Neuronal stem cell (in vitro differentiated cells): ENCODE measurements around the gene STK26.
"Not testable (repeated sequence)": the region's sequence is repeated elsewhere in the genome, so short reads cannot be mapped to it uniquely, and the experiment has no call there.

Source experiments
- DNase-seq: peaks from one replicate; pipeline ENCODE4 v3.0.0-alpha.2; 2013; ENCODE audit warnings: low spot score
- H2AFZ ChIP-seq: one replicate; pipeline ENCODE4 v1.6.1; 2013; ENCODE audit warnings: mild to moderate bottlenecking, low read length, inconsistent platforms
- H2AK5ac ChIP-seq: 2 replicates; pipeline ENCODE4 v1.6.1; 2013; ENCODE audit warnings: low read depth, mild to moderate bottlenecking, inconsistent platforms, low read length, moderate library complexity, mixed read lengths
- H2BK120ac ChIP-seq: 2 replicates; pipeline ENCODE4 v1.6.1; 2013; ENCODE audit warnings: low read depth, mild to moderate bottlenecking, inconsistent platforms, low read length, moderate library complexity, mixed read lengths
- H2BK12ac ChIP-seq: one replicate; pipeline ENCODE4 v1.6.1; 2013; ENCODE audit warnings: low read length, inconsistent platforms
- H2BK15ac ChIP-seq: 2 replicates; pipeline ENCODE4 v1.6.1; 2013; ENCODE audit warnings: mild to moderate bottlenecking, low read length, inconsistent platforms, mixed read lengths
- H2BK5ac ChIP-seq: one replicate; pipeline ENCODE4 v1.6.1; 2013; ENCODE audit warnings: inconsistent platforms, mild to moderate bottlenecking, low read length, moderate library complexity
- H3K14ac ChIP-seq: one replicate; pipeline ENCODE4 v1.6.1; 2013; ENCODE audit warnings: low read length, inconsistent platforms
- H3K18ac ChIP-seq: 2 replicates; pipeline ENCODE4 v1.6.1; 2013; ENCODE audit warnings: low read length, inconsistent platforms
- H3K23ac ChIP-seq: 2 replicates; pipeline ENCODE4 v1.6.1; 2013; ENCODE audit warnings: low read depth, mild to moderate bottlenecking, mixed read lengths, low read length, inconsistent platforms; ENCODE audit not compliant: poor library complexity
- H3K27ac ChIP-seq: replicated peaks from 3 replicates; pipeline ENCODE4 v1.5.1; 2013; ENCODE audit warnings: low read length, inconsistent platforms
- H3K27me3 ChIP-seq, 3 experiments: 2 replicates each; pipeline ENCODE4 v1.6.1; 2013; ENCODE audit warnings: low read length in 3 of 3, mild to moderate bottlenecking in 2 of 3, inconsistent platforms in 1 of 3, low read depth in 1 of 3, mixed read lengths in 1 of 3, moderate library complexity in 1 of 3; ENCODE audit not compliant: control insufficient read depth in 3 of 3, insufficient read depth in 3 of 3
- H3K36me3 ChIP-seq, 2 donors: replicated peaks in 1 of 2; 2 replicates each; pipeline ENCODE4 v1.6.1; 2013; ENCODE audit warnings: low read length in 2 of 2; ENCODE audit not compliant: control insufficient read depth in 2 of 2, insufficient read depth in 2 of 2
- H3K4ac ChIP-seq: 2 replicates; pipeline ENCODE4 v1.6.1; 2013; ENCODE audit warnings: inconsistent platforms, mild to moderate bottlenecking, low read length, moderate library complexity
- H3K4me1 ChIP-seq, 2 donors: 1 replicate in 1 of 2; 2 replicates in 1 of 2; pipeline ENCODE4 v1.6.1; 2013; ENCODE audit warnings: low read length in 2 of 2, low read depth in 1 of 2; ENCODE audit not compliant: control insufficient read depth in 2 of 2, insufficient read depth in 1 of 2
- H3K4me2 ChIP-seq: one replicate; pipeline ENCODE4 v1.6.1; 2013; ENCODE audit warnings: mild to moderate bottlenecking, low read length, inconsistent platforms; ENCODE audit not compliant: insufficient read depth, poor library complexity, severe bottlenecking
- H3K4me3 ChIP-seq, 2 donors: 2 replicates each; pipeline ENCODE4 v1.5.1; 2013; ENCODE audit warnings: low read length in 2 of 2, mild to moderate bottlenecking in 2 of 2, inconsistent platforms in 1 of 2, moderate library complexity in 1 of 2
- H3K79me1 ChIP-seq: one replicate; pipeline ENCODE4 v1.6.1; 2013; ENCODE audit warnings: low read depth, mild to moderate bottlenecking, inconsistent platforms, low read length, moderate library complexity
- H3K9ac ChIP-seq: one replicate; pipeline ENCODE4 v1.6.1; 2013; ENCODE audit warnings: mild to moderate bottlenecking, low read depth, low read length, inconsistent platforms; ENCODE audit not compliant: poor library complexity
- H3K9me3 ChIP-seq, 2 donors: replicated peaks in 1 of 2; 2 replicates each; pipeline versions ENCODE3 to v1.6.1; 2013; ENCODE audit warnings: low read length in 2 of 2, mild to moderate bottlenecking in 2 of 2, inconsistent platforms in 1 of 2, low read depth in 1 of 2, mixed read lengths in 1 of 2, moderate library complexity in 1 of 2; ENCODE audit not compliant: control insufficient read depth in 2 of 2, insufficient read depth in 1 of 2
- H4K8ac ChIP-seq: one replicate; pipeline ENCODE4 v1.6.1; 2013; ENCODE audit warnings: low read depth, mild to moderate bottlenecking, inconsistent platforms, low read length, moderate library complexity
- H4K91ac ChIP-seq: one replicate; pipeline ENCODE4 v1.6.1; 2013; ENCODE audit warnings: low read length, low read depth, mild to moderate bottlenecking, inconsistent platforms; ENCODE audit not compliant: poor library complexity
- WGBS, 2 donors: extraction: QIAGEN DNeasy Blood & Tissue Kit; methylation state at CpG; one replicate each; pipeline ENCODE4 v1.1.7; 2013; ENCODE audit warnings: missing lambda C conversion rate in 2 of 2, mixed read lengths in 1 of 2; ENCODE audit not compliant: insufficient read length in 2 of 2, insufficient replicate concordance in 1 of 2; ENCODE audit errors: extremely low coverage in 2 of 2; 5-methylcytosine and 5-hydroxymethylcytosine counted together

The STK26 gene

DNA sequence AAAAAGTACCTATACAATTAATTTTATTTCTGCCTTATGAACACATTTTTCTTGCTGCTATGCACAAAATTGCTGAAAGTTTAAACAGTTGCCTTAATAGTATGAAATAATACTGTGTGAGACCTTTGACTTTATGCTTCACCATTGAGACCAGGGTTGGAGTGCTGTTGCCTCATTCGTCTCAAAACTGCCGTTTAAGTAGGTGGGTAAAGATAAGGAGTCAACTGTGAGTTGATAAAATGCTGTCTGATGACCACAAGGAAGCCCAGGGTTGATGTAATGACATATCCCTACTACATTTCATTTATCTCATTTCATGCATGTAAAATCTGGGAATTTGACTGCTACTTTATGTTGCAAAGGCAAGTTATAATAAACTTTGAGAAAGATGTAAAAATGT is 23.4 kb downstream of the STK26 start:
- H2AK5ac ChIP-seq, result no peak overlapping the region
- H2BK120ac ChIP-seq, result no peak overlapping the region
- H3K4me2 ChIP-seq, result no peak overlapping the region
- H2BK15ac ChIP-seq, result no peak overlapping the region
- no peak overlapping the region for H3K14ac ChIP-seq
- no peak overlapping the region for H2BK12ac ChIP-seq
- no peak overlapping the region for H2BK5ac ChIP-seq
- no peak overlapping the region for H3K23ac ChIP-seq
- H3K18ac ChIP-seq, result no peak overlapping the region
- H3K4me3 ChIP-seq, result no peak overlapping the region
- no peaks in the 10 kb centered on the region for H3K36me3 ChIP-seq
- no peak overlapping the region for H3K27ac ChIP-seq
- no peaks in the 10 kb centered on the region for H3K79me1 ChIP-seq
- no peaks in the 10 kb centered on the region for H3K9me3 ChIP-seq
- H3K4ac ChIP-seq, result no peak overlapping the region
- H2AFZ ChIP-seq, result no peak overlapping the region
- no peak for DNase-seq
- peaks cover 0 to 11% (median 0%) of the 10 kb centered on the region in 3 experiments for H3K27me3 ChIP-seq
- no peak overlapping the region for H4K91ac ChIP-seq
- H3K9ac ChIP-seq, result no peak overlapping the region
- WGBS, 2 donors, result no CpG with 5 or more reads among the region's 2 CpGs
- no peak overlapping the region for H4K8ac ChIP-seq
- H3K4me1 ChIP-seq, result peaks cover 0 to 5% of the 10 kb centered on the region in 2 donors

DNA sequence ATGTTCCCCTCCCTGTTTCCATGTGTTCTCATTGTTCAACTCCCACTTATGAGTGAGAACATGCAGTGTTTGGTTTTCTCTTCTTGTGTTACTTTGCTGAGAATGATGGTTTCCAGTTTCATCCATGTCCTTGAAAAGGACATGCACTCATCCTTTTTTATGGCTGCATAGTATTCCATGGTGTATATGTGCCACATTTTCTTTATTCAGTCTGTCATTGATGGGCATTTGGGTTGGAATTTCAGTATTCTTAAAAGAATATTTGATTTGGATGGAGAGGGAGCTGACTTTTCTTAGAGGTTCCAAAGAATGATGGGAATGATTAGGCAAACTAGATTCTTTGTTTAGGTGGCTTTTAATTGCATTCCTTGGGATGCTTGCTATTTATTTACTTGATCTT is 28.7 kb downstream of the STK26 start:
- peaks cover 0 to 25% (median 0%) of the 10 kb centered on the region in 3 experiments for H3K27me3 ChIP-seq
- not testable (repeated sequence) for H4K8ac ChIP-seq, H3K36me3 ChIP-seq, H2BK120ac ChIP-seq, H3K14ac ChIP-seq, H2AFZ ChIP-seq, H3K23ac ChIP-seq, H3K4me2 ChIP-seq, H3K4ac ChIP-seq, H3K79me1 ChIP-seq, H3K27ac ChIP-seq, H4K91ac ChIP-seq, H2BK5ac ChIP-seq, H3K18ac ChIP-seq, H2BK15ac ChIP-seq, H3K9me3 ChIP-seq, H3K4me3 ChIP-seq, H3K4me1 ChIP-seq, H2AK5ac ChIP-seq, H3K9ac ChIP-seq, H2BK12ac ChIP-seq, DNase-seq

DNA sequence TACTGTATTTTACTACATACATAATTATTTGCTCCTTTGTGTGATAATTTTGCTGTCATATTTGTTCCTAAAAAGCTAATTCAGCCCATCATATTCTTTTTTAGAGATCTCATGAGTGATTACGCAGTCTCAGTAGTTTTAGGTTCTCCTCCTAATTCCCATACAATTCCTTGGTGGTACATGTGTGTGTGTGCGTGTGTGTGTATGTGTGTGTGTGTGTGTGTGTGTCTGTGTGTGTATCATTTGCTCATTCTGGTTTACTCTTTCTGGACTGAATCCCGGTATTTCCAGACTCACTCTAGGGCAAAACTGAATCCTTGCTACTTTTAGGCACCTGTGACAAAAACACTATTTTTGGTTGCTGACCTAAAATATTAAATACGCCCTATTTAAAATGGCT is 34.9 kb downstream of the STK26 start:
- no peak overlapping the region for H2BK12ac ChIP-seq
- no peak overlapping the region for H3K4me3 ChIP-seq
- H3K36me3 ChIP-seq, result peaks cover 0 to 4% of the 10 kb centered on the region in 2 donors
- peaks cover 0 to 32% (median 0%) of the 10 kb centered on the region in 3 experiments for H3K27me3 ChIP-seq
- no peak overlapping the region for H3K4me2 ChIP-seq
- no peak overlapping the region for H3K9ac ChIP-seq
- no peaks in the 10 kb centered on the region for H3K4me1 ChIP-seq
- no peak overlapping the region for H2AK5ac ChIP-seq
- H2BK120ac ChIP-seq, result no peak overlapping the region
- no peak overlapping the region for H2AFZ ChIP-seq
- H2BK15ac ChIP-seq, result no peak overlapping the region
- H2BK5ac ChIP-seq, result no peak overlapping the region
- H4K8ac ChIP-seq, result no peak overlapping the region
- H4K91ac ChIP-seq, result no peak overlapping the region
- no peaks in the 10 kb centered on the region for H3K79me1 ChIP-seq
- H3K14ac ChIP-seq, result no peak overlapping the region
- H3K4ac ChIP-seq, result no peak overlapping the region
- WGBS, 2 donors, result no CpG with 5 or more reads among the region's 4 CpGs
- DNase-seq, result no peak
- no peaks in the 10 kb centered on the region for H3K9me3 ChIP-seq
- no peak overlapping the region for H3K18ac ChIP-seq
- no peak overlapping the region for H3K27ac ChIP-seq
- no peak overlapping the region for H3K23ac ChIP-seq

GRCh38 chrX:132058975-132059374 is 35.9 kb downstream of the STK26 start:
- no peaks in the 10 kb centered on the region for H3K79me1 ChIP-seq
- H2BK15ac ChIP-seq, result no peak overlapping the region
- H3K4me3 ChIP-seq, result no peak overlapping the region
- H2BK12ac ChIP-seq, result no peak overlapping the region
- H3K9ac ChIP-seq, result no peak overlapping the region
- H2AK5ac ChIP-seq, result no peak overlapping the region
- peaks cover 0 to 4% of the 10 kb centered on the region in 2 donors for H3K36me3 ChIP-seq
- peaks cover 0 to 32% (median 0%) of the 10 kb centered on the region in 3 experiments for H3K27me3 ChIP-seq
- no peak overlapping the region for H3K27ac ChIP-seq
- DNase-seq, result no peak
- no peak overlapping the region for H3K18ac ChIP-seq
- no CpG with 5 or more reads among the region's 2 CpGs for WGBS, 2 donors
- H3K4me1 ChIP-seq, result no peaks in the 10 kb centered on the region
- H2BK120ac ChIP-seq, result no peak overlapping the region
- H2AFZ ChIP-seq, result no peak overlapping the region
- no peak overlapping the region for H3K14ac ChIP-seq
- H4K8ac ChIP-seq, result no peak overlapping the region
- H3K23ac ChIP-seq, result no peak overlapping the region
- no peaks in the 10 kb centered on the region for H3K9me3 ChIP-seq
- H3K4me2 ChIP-seq, result no peak overlapping the region
- H3K4ac ChIP-seq, result no peak overlapping the region
- H4K91ac ChIP-seq, result no peak overlapping the region
- H2BK5ac ChIP-seq, result no peak overlapping the region
